ENCODE measurements around the gene SPIC.

The SPIC gene

GRCh38 chr12:101536069-101536674 is 61.0 kb downstream of the SPIC start:
- DNase-seq: no peak

Measured in NCI-H446 (cell line).